H1 (cell line): ENCODE results near the gene MMEL1. TPM values are rescaled to one million over a fixed set of nuclear protein-coding genes. Genes with fewer than 3 reads are reported as not detected.

Source experiments
- CTCF ChIA-PET: fragments of 300-600 bp; sonication (Branson Sonifier 250); formaldehyde crosslinking; loops from one replicate; lab custom pipeline; 2021; ENCODE audit not compliant: partially characterized antibody; lab: Charles Lee
- POLR2A ChIA-PET: fragments of 300-600 bp; sonication (Branson Sonifier 250); formaldehyde crosslinking; loops from one replicate; lab custom pipeline; 2021; ENCODE audit warnings: inconsistent platforms; ENCODE audit not compliant: partially characterized antibody; lab: Charles Lee
- DNase-seq, 2 experiments: peaks; one replicate each; pipeline versions ENCODE4 v3.0.0 to v3.0.0-alpha.2; 2010 to 2022; ENCODE audit warnings: low spot score in 2 of 2, low read depth in 1 of 2, mixed read lengths in 1 of 2
- FAIRE-seq: peaks from 2 replicates; lab custom pipeline; 2011; peaks lifted over from hg19 to GRCh38; lab: Jason Lieb, UNC
- H2AFZ ChIP-seq: 2 replicates; pipeline ENCODE4 v1.8.1; 2012; ENCODE audit warnings: low read length, inconsistent platforms
- H2AK5ac ChIP-seq: 2 replicates; pipeline ENCODE4 v1.6.1; 2013; ENCODE audit warnings: low read depth, low read length
- H2BK120ac ChIP-seq: replicated peaks from 2 replicates; pipeline ENCODE3; 2013; ENCODE audit warnings: low read depth, low read length, inconsistent platforms
- H2BK12ac ChIP-seq: 2 replicates; pipeline ENCODE4 v1.6.1; 2013; ENCODE audit warnings: low read depth, low read length
- H2BK15ac ChIP-seq: 2 replicates; pipeline ENCODE4 v1.6.1; 2013; ENCODE audit warnings: low read length
- H2BK20ac ChIP-seq: 2 replicates; pipeline ENCODE4 v1.6.1; 2013; ENCODE audit warnings: low read length
- H2BK5ac ChIP-seq: 2 replicates; pipeline ENCODE4 v1.6.1; 2013; ENCODE audit warnings: low read depth, low read length
- H3K14ac ChIP-seq: 2 replicates; pipeline ENCODE4 v1.6.1; 2013; ENCODE audit warnings: inconsistent platforms; ENCODE audit not compliant: insufficient read length
- H3K18ac ChIP-seq: 2 replicates; pipeline ENCODE4 v1.6.1; 2013; ENCODE audit warnings: low read length; ENCODE audit errors: extremely low read depth
- H3K23ac ChIP-seq: 2 replicates; pipeline ENCODE4 v1.6.1; 2013; ENCODE audit warnings: inconsistent platforms; ENCODE audit not compliant: insufficient read length
- H3K23me2 ChIP-seq: 2 replicates; pipeline ENCODE4 v1.6.1; 2013; ENCODE audit warnings: low read depth, low read length
- H3K27ac ChIP-seq: 2 replicates; pipeline ENCODE4 v1.6.1; 2011; ENCODE audit warnings: low read depth, low read length, inconsistent platforms
- H3K27me3 ChIP-seq, 4 experiments: replicated peaks in 1 of 4; 1 replicate in 1 of 4; 2 replicates in 3 of 4; pipeline versions ENCODE4 v1.6.1 to v1.8.1; 2011 to 2013; ENCODE audit warnings: low read length in 3 of 4, mild to moderate bottlenecking in 3 of 4, inconsistent platforms in 2 of 4, mixed read lengths in 2 of 4, moderate library complexity in 1 of 4; ENCODE audit not compliant: control insufficient read depth in 3 of 4, insufficient read depth in 3 of 4; ENCODE audit errors: extremely low read depth in 1 of 4
- H3K36me3 ChIP-seq, 4 experiments: 2 replicates each; pipeline versions ENCODE4 v1.6.1 to v1.8.1; 2011 to 2013; ENCODE audit warnings: mild to moderate bottlenecking in 4 of 4, low read length in 3 of 4, moderate library complexity in 2 of 4, control low read depth in 1 of 4, inconsistent platforms in 1 of 4; ENCODE audit not compliant: insufficient read depth in 4 of 4, control insufficient read depth in 2 of 4
- H3K4ac ChIP-seq: replicated peaks from 2 replicates; pipeline ENCODE3; 2013; ENCODE audit warnings: low read length, low read depth, mixed read lengths, inconsistent platforms; ENCODE audit not compliant: insufficient read length
- H3K4me1 ChIP-seq, 4 experiments: replicated peaks in 1 of 4; 1 replicate in 1 of 4; 2 replicates in 3 of 4; pipeline versions ENCODE4 v1.6.1 to v1.8.1; 2011 to 2013; ENCODE audit warnings: low read length in 3 of 4, inconsistent platforms in 2 of 4, mixed read lengths in 1 of 4; ENCODE audit not compliant: insufficient read depth in 4 of 4, control insufficient read depth in 3 of 4
- H3K4me2 ChIP-seq, 2 experiments: 2 replicates each; pipeline versions ENCODE4 v1.6.1 to v1.8.1; 2011 to 2013; ENCODE audit warnings: low read depth in 2 of 2, low read length in 2 of 2, control low read depth in 1 of 2, inconsistent platforms in 1 of 2, mild to moderate bottlenecking in 1 of 2; ENCODE audit not compliant: insufficient read depth in 1 of 2
- H3K4me3 ChIP-seq, 4 experiments: fragments of 200-600, 300-600 bp in 1 of 4; sonication (generic), shearing (Covaris generic), sonication (Bioruptor Twin) in 1 of 4; 2 replicates each; pipeline versions ENCODE4 v1.5.1 to v1.8.1; 2011 to 2016; ENCODE audit warnings: low read length in 4 of 4, low read depth in 3 of 4, control low read depth in 2 of 4, inconsistent platforms in 2 of 4, mild to moderate bottlenecking in 2 of 4, mixed read lengths in 1 of 4, moderate library complexity in 1 of 4; ENCODE audit not compliant: insufficient read depth in 2 of 4; ENCODE audit errors: extremely low read depth in 1 of 4
- H3K56ac ChIP-seq: replicated peaks from 2 replicates; pipeline ENCODE3; 2013; ENCODE audit warnings: low read depth, mild to moderate bottlenecking, mixed read lengths, low read length, inconsistent platforms; ENCODE audit not compliant: insufficient read length
- H3K79me1 ChIP-seq: 2 replicates; pipeline ENCODE4 v1.6.1; 2013; ENCODE audit warnings: low read depth, low read length, control low read depth
- H3K79me2 ChIP-seq, 2 experiments: 2 replicates each; pipeline versions ENCODE4 v1.6.1 to v1.8.1; 2012 to 2013; ENCODE audit warnings: low read length in 2 of 2, mild to moderate bottlenecking in 2 of 2, inconsistent platforms in 1 of 2; ENCODE audit not compliant: insufficient read depth in 2 of 2, control insufficient read depth in 1 of 2
- H3K9ac ChIP-seq, 4 experiments: replicated peaks in 1 of 4; 1 replicate in 1 of 4; 2 replicates in 3 of 4; pipeline versions ENCODE4 v1.6.1 to v1.8.1; 2011 to 2013; ENCODE audit warnings: low read depth in 3 of 4, low read length in 3 of 4, control low read depth in 2 of 4, mild to moderate bottlenecking in 2 of 4, moderate library complexity in 2 of 4, inconsistent platforms in 1 of 4; ENCODE audit errors: extremely low read depth in 1 of 4
- H3K9me3 ChIP-seq, 2 experiments: 2 replicates each; pipeline versions ENCODE4 v1.6.1 to v1.8.1; 2012 to 2013; ENCODE audit warnings: mild to moderate bottlenecking in 2 of 2, moderate library complexity in 2 of 2, control low read depth in 1 of 2, inconsistent platforms in 1 of 2, low read depth in 1 of 2, low read length in 1 of 2, mixed read lengths in 1 of 2; ENCODE audit not compliant: insufficient read depth in 2 of 2
- H4K20me1 ChIP-seq, 2 experiments: replicated peaks in 1 of 2; 2 replicates each; pipeline versions ENCODE3 to v1.8.1; 2011 to 2013; ENCODE audit warnings: inconsistent platforms in 2 of 2, low read length in 2 of 2, mild to moderate bottlenecking in 1 of 2; ENCODE audit not compliant: insufficient read depth in 2 of 2, control insufficient read depth in 1 of 2
- H4K5ac ChIP-seq: 2 replicates; pipeline ENCODE4 v1.6.1; 2013; ENCODE audit warnings: low read length, low read depth, mixed read lengths, inconsistent platforms; ENCODE audit not compliant: insufficient read length
- H4K8ac ChIP-seq: 2 replicates; pipeline ENCODE4 v1.8.0; 2013; ENCODE audit warnings: mild to moderate bottlenecking, moderate library complexity, low read length, inconsistent platforms; ENCODE audit not compliant: insufficient read depth; ENCODE audit errors: extremely low read depth
- H4K91ac ChIP-seq: replicated peaks from 2 replicates; pipeline ENCODE3; 2013; ENCODE audit warnings: low read length, mixed read lengths, inconsistent platforms; ENCODE audit not compliant: insufficient read length
- CHD2 ChIP-seq: IDR thresholded peaks from 2 replicates; pipeline ENCODE4 v1.6.1; 2012; ENCODE audit warnings: low read length, improper control_type of control experiment
- CTCF ChIP-seq, 3 experiments: IDR thresholded peaks; 1 replicate in 2 of 3; 2 replicates in 1 of 3; pipeline versions ENCODE4 v1.5.1 to v1.6.1; 2011; ENCODE audit warnings: low read length in 3 of 3, mild to moderate bottlenecking in 3 of 3, inconsistent platforms in 2 of 3, low read depth in 1 of 3, moderate library complexity in 1 of 3; ENCODE audit not compliant: insufficient read depth in 1 of 3; ENCODE audit errors: control extremely low read depth in 1 of 3
- HDAC6 ChIP-seq: IDR thresholded peaks from one replicate; pipeline ENCODE4 v1.7.1; 2012; ENCODE audit warnings: low read depth, mild to moderate bottlenecking, inconsistent platforms, low read length, moderate library complexity
- MAX ChIP-seq: IDR thresholded peaks from 2 replicates; pipeline ENCODE4 v1.6.1; 2012; ENCODE audit warnings: inconsistent platforms
- NANOG ChIP-seq: IDR thresholded peaks from 2 replicates; pipeline ENCODE4 v1.6.1; 2011; ENCODE audit warnings: low read length, low read depth, mild to moderate bottlenecking, inconsistent platforms; ENCODE audit not compliant: insufficient read depth, poor library complexity, severe bottlenecking
- SIRT6 ChIP-seq: IDR thresholded peaks from one replicate; pipeline ENCODE4 v1.7.1; 2012; ENCODE audit warnings: low read length, inconsistent platforms
- SUZ12 ChIP-seq: fragments of 200-600 bp; sonication (generic); IDR thresholded peaks from 2 replicates; pipeline ENCODE4 v1.6.1; 2012; ENCODE audit warnings: mild to moderate bottlenecking, inconsistent platforms, low read length, moderate library complexity, mixed read lengths
- YY1 ChIP-seq: IDR thresholded peaks from 2 replicates; pipeline ENCODE4 v1.6.1; 2011; ENCODE audit warnings: low read depth, mild to moderate bottlenecking, low read length
- WGBS, 2 experiments: shearing (Covaris generic) in 1 of 2; methylation state at CpG; one replicate each; pipeline versions ENCODE4 v1.1.6 to v1.1.7; 2013 to 2015; ENCODE audit warnings: low lambda C conversion rate in 2 of 2, mixed read lengths in 2 of 2, inconsistent platforms in 1 of 2, low coverage in 1 of 2, missing lambda C conversion rate in 1 of 2; ENCODE audit not compliant: insufficient replicate concordance in 2 of 2, insufficient coverage in 1 of 2, insufficient read length in 1 of 2; ENCODE audit errors: extremely low coverage in 1 of 2, missing lambda C conversion rate in 1 of 2; 5-methylcytosine and 5-hydroxymethylcytosine counted together
- polyA plus RNA-seq, 7 experiments: library from polyadenylated mRNA; depleted of rRNA in 3 of 7; stranded (reverse) in 5 of 7; unstranded in 2 of 7; fragments of >200 nt in 5 of 7; fragments of 200-250 nt in 2 of 7; gene quantifications; 1 replicate in 5 of 7; 2 replicates in 1 of 7; 4 replicates in 1 of 7; pipeline versions ENCODE4 v1.2.1 to v1.2.3, GENCODE V29; 2011 to 2013; ENCODE audit warnings: missing spikeins in 2 of 7, mixed read lengths in 2 of 7
- total RNA-seq: library from RNA; stranded (reverse); fragmentation: NEBNext Ultra II Directional; extraction: Animal tissue kit (Norgen Biotek cat#: 25700); gene quantifications from 2 replicates; pipeline ENCODE4 v1.2.1, GENCODE V29; 2021
- TF ChIP-seq, protein P1 (sequence below): IDR thresholded peaks from 2 replicates; pipeline ENCODE4 v1.6.1; 2012; ENCODE audit warnings: low read length, inconsistent platforms

The MMEL1 gene
- total and polyA plus RNA-seq, 2 of the 8 experiments (the other 6 are each of a cell fraction or from before 2014, with no cell fraction given), result 0.91 to 1.7 TPM

DNA sequence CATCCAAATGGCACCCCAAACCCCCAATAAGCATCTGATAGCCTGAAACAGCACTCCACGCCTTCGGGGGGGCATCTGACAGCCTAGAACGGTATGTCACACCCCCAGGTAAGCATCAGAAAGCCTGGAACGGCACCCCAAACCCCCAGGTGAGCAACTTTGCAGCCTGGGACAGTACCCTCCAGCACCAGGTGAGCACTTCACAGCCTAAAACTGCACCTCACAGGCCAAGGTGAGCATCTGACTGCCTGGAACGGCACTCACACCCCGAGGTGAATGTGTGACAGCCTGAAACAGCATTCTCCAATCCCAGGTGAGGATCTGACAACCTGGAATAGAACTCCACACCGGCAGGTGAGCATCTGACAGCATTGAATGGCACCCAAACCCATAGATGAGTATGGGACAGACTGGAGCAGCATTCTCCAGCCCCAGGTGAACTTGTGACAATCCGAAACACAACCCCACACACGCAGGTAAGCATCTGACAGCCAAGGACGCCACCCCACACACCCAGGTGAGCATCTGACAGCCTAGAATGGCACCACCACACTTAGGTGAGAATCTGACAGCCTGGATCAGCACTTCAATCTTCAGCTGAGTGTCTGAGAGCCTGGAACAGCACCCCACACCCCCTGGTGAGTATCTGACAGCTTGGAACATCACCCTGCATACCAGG lies 18.3 kb upstream of the MMEL1 start:
- Histone ChIP-seq H3K79me1 (no peaks in the 10 kb centered on the region), H3K56ac (no peak overlapping the region), H3K23ac (no peak overlapping the region), H2AFZ (no peak overlapping the region), H3K9ac (no peak overlapping the region), H3K9me3 (peaks cover 75 to 85% of the 10 kb centered on the region in 2 experiments), H4K8ac (no peak overlapping the region; the same call in 1 of the 2 replicates), H3K79me2 (no peaks in the 10 kb centered on the region), H4K5ac (no peak overlapping the region), H2BK12ac (no peak overlapping the region), H3K4ac (no peak overlapping the region), H2BK15ac (no peak overlapping the region), H3K18ac (no peak overlapping the region), H2BK20ac (no peak overlapping the region), H2BK5ac (no peak overlapping the region), H3K27ac (no peak overlapping the region), H3K23me2 (no peaks in the 10 kb centered on the region), H3K4me2 (no peak overlapping the region), H3K14ac (no peak overlapping the region), H3K4me3 (no peak overlapping the region), H3K27me3 (no peaks in the 10 kb centered on the region), H2AK5ac (no peak overlapping the region), H2BK120ac (no peak overlapping the region), H3K36me3 (no peaks in the 10 kb centered on the region), H4K91ac (no peak overlapping the region), H4K20me1 (no peaks in the 10 kb centered on the region), H3K4me1 (no peaks in the 10 kb centered on the region)
- POLR2A ChIA-PET, result no interaction called here
- FAIRE-seq (no peak), DNase-seq (no peak)
- CTCF ChIA-PET, result no interaction called here
- WGBS, 2 experiments, result 64% methylated on average over 10 of the region's 10 CpGs; no CpG with 5 or more reads in 1 of the 2 experiments
- TF ChIP-seq, protein P1, sequence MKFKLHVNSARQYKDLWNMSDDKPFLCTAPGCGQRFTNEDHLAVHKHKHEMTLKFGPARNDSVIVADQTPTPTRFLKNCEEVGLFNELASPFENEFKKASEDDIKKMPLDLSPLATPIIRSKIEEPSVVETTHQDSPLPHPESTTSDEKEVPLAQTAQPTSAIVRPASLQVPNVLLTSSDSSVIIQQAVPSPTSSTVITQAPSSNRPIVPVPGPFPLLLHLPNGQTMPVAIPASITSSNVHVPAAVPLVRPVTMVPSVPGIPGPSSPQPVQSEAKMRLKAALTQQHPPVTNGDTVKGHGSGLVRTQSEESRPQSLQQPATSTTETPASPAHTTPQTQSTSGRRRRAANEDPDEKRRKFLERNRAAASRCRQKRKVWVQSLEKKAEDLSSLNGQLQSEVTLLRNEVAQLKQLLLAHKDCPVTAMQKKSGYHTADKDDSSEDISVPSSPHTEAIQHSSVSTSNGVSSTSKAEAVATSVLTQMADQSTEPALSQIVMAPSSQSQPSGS, result no peak
- TF ChIP-seq NANOG, result no peak
- no peak for TF ChIP-seq YY1
- no peak for TF ChIP-seq SUZ12
- TF ChIP-seq CHD2, result no peak
- no peak for TF ChIP-seq HDAC6
- TF ChIP-seq CTCF (IDR thresholded peaks at IDR 0.05; ENCODE audit: control extremely low read depth in 1 of 3, insufficient read depth in 1 of 3, low read depth in 1 of 3, low read length in 3 of 3), result no peak
- TF ChIP-seq MAX, result no peak
- no peak for TF ChIP-seq SIRT6
